Measurements from ENCODE around the gene CIZ1. TPM values are rescaled to one million over a fixed set of nuclear protein-coding genes. Genes with fewer than 3 reads are reported as not detected.

The CIZ1 gene
- total and polyA plus RNA-seq, 2 of the 13 experiments (the other 11 are each of a cell fraction or from before 2014, with no cell fraction given), result 30.6 to 50.3 TPM

DNA sequence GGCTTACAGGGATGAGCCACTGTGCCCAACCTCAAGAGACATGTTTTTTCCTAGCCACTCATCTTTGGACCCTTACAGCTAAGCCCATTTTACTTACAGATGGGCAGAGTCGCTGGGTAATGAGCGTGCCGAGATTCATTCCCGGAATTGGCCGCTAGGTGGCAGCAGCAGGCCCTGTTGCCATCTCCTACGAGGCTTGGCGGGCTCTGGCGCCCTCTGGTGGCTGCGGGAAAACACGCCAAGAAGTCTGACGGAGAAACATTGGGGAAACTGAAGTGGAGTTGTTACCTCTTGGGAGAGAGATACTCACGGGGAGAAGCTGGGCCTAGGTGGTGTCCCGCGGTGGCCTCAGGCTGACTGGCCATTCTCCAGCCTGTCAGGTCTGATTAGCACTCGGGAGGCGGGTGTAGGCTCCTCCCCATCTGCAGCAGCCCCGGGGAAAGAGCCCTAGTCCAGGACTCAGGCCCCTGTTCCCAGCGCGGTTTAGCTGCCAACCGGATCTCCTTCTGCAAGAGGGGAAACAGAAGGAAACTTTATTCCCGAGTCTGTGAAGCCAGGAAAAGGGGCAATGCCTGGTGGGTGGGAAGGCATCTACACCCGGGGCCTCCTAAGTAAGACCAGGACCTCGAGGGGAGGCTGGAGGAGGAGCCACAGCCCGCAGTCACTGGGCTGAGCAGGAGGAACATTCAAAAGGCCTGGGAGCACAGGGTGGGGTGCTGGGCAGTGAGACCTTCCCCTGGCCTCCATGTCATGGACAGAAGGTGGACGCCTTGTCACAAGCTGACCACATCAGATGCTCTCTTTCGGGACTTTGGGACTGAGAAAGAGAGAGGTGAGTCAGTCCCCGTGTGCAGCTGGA is 73.5 kb downstream of the CIZ1 start (continued):
- TF ChIP-seq, protein P1, sequence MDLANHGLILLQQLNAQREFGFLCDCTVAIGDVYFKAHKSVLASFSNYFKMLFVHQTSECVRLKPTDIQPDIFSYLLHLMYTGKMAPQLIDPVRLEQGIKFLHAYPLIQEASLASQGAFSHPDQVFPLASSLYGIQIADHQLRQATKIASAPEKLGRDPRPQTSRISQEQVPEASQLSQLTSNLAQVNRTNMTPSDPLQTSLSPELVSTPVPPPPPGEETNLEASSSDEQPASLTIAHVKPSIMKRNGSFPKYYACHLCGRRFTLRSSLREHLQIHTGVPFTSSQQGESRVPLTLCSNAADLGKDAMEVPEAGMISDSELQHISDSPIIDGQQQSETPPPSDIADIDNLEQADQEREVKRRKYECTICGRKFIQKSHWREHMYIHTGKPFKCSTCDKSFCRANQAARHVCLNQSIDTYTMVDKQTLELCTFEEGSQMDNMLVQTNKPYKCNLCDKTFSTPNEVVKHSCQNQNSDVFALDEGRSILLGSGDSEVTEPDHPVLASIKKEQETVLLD (CRISPR knock-in tag; IDR thresholded peaks at IDR 0.05; ENCODE audit: low read depth), result no peak
- TF ChIP-seq HOXD1 (CRISPR knock-in tag; IDR thresholded peaks at IDR 0.05), result peak; percentile 43; the same call in 1 of the 2 replicates
- no peak for TF ChIP-seq MEIS1 (CRISPR knock-in tag; IDR thresholded peaks at IDR 0.05; ENCODE audit: borderline replicate concordance)
- peak; percentile 13; the same call in 1 of the 2 replicates for TF ChIP-seq MED13 (CRISPR knock-in tag; IDR thresholded peaks at IDR 0.05)
- peak; percentile 56; the same call in 1 of the 2 replicates for TF ChIP-seq SP4 (CRISPR knock-in tag; IDR thresholded peaks at IDR 0.05)
- TF ChIP-seq NR3C1 (CRISPR knock-in tag; IDR thresholded peaks at IDR 0.05), result no peak
- no peak for TF ChIP-seq CC2D1A (CRISPR knock-in tag; IDR thresholded peaks at IDR 0.05)
- no peak for TF ChIP-seq NFRKB (IDR thresholded peaks at IDR 0.05)
- TF ChIP-seq, protein P2, sequence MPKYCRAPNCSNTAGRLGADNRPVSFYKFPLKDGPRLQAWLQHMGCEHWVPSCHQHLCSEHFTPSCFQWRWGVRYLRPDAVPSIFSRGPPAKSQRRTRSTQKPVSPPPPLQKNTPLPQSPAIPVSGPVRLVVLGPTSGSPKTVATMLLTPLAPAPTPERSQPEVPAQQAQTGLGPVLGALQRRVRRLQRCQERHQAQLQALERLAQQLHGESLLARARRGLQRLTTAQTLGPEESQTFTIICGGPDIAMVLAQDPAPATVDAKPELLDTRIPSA (CRISPR knock-in tag; IDR thresholded peaks at IDR 0.05; ENCODE audit: borderline replicate concordance), result no peak
- TF ChIP-seq TARDBP (CRISPR knock-in tag; IDR thresholded peaks at IDR 0.05), result peak; percentile 58
- TF ChIP-seq, protein P3, sequence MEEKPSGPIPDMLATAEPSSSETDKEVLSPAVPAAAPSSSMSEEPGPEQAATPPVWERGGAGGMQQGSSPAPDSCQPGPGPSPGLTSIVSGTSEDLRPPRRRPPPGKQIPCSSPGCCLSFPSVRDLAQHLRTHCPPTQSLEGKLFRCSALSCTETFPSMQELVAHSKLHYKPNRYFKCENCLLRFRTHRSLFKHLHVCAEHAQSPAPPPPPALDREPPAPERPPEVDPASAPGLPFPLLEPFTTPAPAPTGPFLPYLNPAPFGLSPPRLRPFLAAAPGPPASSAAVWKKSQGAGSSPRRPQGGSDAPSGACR (CRISPR knock-in tag; IDR thresholded peaks at IDR 0.05), result no peak
- TF ChIP-seq, protein P4, sequence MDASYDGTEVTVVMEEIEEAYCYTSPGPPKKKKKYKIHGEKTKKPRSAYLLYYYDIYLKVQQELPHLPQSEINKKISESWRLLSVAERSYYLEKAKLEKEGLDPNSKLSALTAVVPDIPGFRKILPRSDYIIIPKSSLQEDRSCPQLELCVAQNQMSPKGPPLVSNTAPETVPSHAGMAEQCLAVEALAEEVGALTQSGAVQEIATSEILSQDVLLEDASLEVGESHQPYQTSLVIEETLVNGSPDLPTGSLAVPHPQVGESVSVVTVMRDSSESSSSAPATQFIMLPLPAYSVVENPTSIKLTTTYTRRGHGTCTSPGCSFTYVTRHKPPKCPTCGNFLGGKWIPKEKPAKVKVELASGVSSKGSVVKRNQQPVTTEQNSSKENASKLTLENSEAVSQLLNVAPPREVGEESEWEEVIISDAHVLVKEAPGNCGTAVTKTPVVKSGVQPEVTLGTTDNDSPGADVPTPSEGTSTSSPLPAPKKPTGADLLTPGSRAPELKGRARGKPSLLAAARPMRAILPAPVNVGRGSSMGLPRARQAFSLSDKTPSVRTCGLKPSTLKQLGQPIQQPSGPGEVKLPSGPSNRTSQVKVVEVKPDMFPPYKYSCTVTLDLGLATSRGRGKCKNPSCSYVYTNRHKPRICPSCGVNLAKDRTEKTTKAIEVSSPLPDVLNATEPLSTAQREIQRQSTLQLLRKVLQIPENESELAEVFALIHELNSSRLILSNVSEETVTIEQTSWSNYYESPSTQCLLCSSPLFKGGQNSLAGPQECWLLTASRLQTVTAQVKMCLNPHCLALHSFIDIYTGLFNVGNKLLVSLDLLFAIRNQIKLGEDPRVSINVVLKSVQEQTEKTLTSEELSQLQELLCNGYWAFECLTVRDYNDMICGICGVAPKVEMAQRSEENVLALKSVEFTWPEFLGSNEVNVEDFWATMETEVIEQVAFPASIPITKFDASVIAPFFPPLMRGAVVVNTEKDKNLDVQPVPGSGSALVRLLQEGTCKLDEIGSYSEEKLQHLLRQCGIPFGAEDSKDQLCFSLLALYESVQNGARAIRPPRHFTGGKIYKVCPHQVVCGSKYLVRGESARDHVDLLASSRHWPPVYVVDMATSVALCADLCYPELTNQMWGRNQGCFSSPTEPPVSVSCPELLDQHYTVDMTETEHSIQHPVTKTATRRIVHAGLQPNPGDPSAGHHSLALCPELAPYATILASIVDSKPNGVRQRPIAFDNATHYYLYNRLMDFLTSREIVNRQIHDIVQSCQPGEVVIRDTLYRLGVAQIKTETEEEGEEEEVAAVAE (CRISPR knock-in tag; IDR thresholded peaks at IDR 0.05; ENCODE audit: borderline replicate concordance), result no peak
- TF ChIP-seq ZNF225 (CRISPR knock-in tag; IDR thresholded peaks at IDR 0.05), result no peak
- no peak for TF ChIP-seq MATR3 (CRISPR knock-in tag; IDR thresholded peaks at IDR 0.05)
- no peak for TF ChIP-seq NR2F6 (IDR thresholded peaks at IDR 0.05)
- TF ChIP-seq NR2F6 (CRISPR knock-in tag; IDR thresholded peaks at IDR 0.05), result peak; percentile 64; the same call in 1 of the 2 replicates
- TF ChIP-seq, protein P5, sequence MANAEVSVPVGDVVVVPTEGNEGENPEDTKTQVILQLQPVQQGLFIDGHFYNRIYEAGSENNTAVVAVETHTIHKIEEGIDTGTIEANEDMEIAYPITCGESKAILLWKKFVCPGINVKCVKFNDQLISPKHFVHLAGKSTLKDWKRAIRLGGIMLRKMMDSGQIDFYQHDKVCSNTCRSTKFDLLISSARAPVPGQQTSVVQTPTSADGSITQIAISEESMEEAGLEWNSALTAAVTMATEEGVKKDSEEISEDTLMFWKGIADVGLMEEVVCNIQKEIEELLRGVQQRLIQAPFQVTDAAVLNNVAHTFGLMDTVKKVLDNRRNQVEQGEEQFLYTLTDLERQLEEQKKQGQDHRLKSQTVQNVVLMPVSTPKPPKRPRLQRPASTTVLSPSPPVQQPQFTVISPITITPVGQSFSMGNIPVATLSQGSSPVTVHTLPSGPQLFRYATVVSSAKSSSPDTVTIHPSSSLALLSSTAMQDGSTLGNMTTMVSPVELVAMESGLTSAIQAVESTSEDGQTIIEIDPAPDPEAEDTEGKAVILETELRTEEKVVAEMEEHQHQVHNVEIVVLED (CRISPR knock-in tag; IDR thresholded peaks at IDR 0.05; ENCODE audit: borderline replicate concordance), result peak; percentile 64; the same call in 1 of the 2 replicates
- TF ChIP-seq, protein P6, sequence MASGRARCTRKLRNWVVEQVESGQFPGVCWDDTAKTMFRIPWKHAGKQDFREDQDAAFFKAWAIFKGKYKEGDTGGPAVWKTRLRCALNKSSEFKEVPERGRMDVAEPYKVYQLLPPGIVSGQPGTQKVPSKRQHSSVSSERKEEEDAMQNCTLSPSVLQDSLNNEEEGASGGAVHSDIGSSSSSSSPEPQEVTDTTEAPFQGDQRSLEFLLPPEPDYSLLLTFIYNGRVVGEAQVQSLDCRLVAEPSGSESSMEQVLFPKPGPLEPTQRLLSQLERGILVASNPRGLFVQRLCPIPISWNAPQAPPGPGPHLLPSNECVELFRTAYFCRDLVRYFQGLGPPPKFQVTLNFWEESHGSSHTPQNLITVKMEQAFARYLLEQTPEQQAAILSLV (CRISPR knock-in tag; IDR thresholded peaks at IDR 0.05; ENCODE audit: borderline replicate concordance), result no peak
- no peak for TF ChIP-seq MAF1 (CRISPR knock-in tag; IDR thresholded peaks at IDR 0.05; ENCODE audit: borderline replicate concordance)
- 0 out of 2 replicates have a peak, but pooled peaks have one; percentile 44 for TF ChIP-seq DR1 (CRISPR knock-in tag; IDR thresholded peaks at IDR 0.05)

All from HepG2 (cell line).